ENCODE data around the gene ZMYND10. TPM values are rescaled to one million over a fixed set of nuclear protein-coding genes. Genes with fewer than 3 reads are reported as not detected.
A peak's percentile ranks its signal among the peaks of the same experiment; 100 is the strongest.

Gene ZMYND10
- total RNA-seq, 2 donors from 2014 or later = 0.22 to 1.4 TPM

GRCh38 chr3:50374363-50375257 is 29.1 kb upstream of the ZMYND10 start:
- no peaks in the 10 kb centered on the region for H3K27me3 ChIP-seq (ENCODE audit: control insufficient read depth, insufficient read depth, low read length, poor library complexity, severe bottlenecking)
- H3K4me1 ChIP-seq (ENCODE audit: control insufficient read depth, insufficient read depth, low read length) = peaks cover 8% of the 10 kb centered on the region
- no peak for DNase-seq
- Mint-ChIP-seq H3K27me3 (ENCODE audit: insufficient read depth) (no peaks in the 10 kb centered on the region), H3K4me1 (peaks cover 10% of the 10 kb centered on the region), H3K36me3 (ENCODE audit: low read depth) (no peaks in the 10 kb centered on the region), H3K27ac (no peak overlapping the region), H3K4me3 (no peak overlapping the region), H3K9me3 (no peaks in the 10 kb centered on the region)
- 73 to 86% methylated on average over 7 to 22 of the region's 22 CpGs for WGBS, 2 experiments (ENCODE audit: insufficient coverage in 1 of 2, insufficient read length in 1 of 2)
- H3K4me3 ChIP-seq (ENCODE audit: low read length) = no peak overlapping the region
- TF ChIP-seq CTCF (conservative IDR thresholded peaks at IDR 0.05) = no peak
- H3K36me3 ChIP-seq (ENCODE audit: control insufficient read depth, insufficient read depth, low read length) = no peaks in the 10 kb centered on the region
- H3K9me3 ChIP-seq (ENCODE audit: control insufficient read depth, low read length) = no peaks in the 10 kb centered on the region
- H3K9ac ChIP-seq (ENCODE audit: extremely low read depth, low read length, poor library complexity, severe bottlenecking) = no peak overlapping the region
- H3K27ac ChIP-seq (ENCODE audit: low read depth, low read length) = peak overlapping the region; percentile 63

GRCh38 chr3:50373146-50374051 is 27.9 kb upstream of the ZMYND10 start:
- Mint-ChIP-seq H3K4me3 (no peak overlapping the region), H3K4me1 (peaks cover 10% of the 10 kb centered on the region), H3K36me3 (ENCODE audit: low read depth) (no peaks in the 10 kb centered on the region), H3K27me3 (ENCODE audit: insufficient read depth) (no peaks in the 10 kb centered on the region), H3K9me3 (no peaks in the 10 kb centered on the region), H3K27ac (no peak overlapping the region)
- Histone ChIP-seq H3K27ac (ENCODE audit: low read depth, low read length) (peak overlapping the region; percentile 38), H3K9me3 (ENCODE audit: control insufficient read depth, low read length) (no peaks in the 10 kb centered on the region), H3K9ac (ENCODE audit: extremely low read depth, low read length, poor library complexity, severe bottlenecking) (no peak overlapping the region), H3K4me3 (ENCODE audit: low read length) (no peak overlapping the region), H3K4me1 (ENCODE audit: control insufficient read depth, insufficient read depth, low read length) (peaks cover 8% of the 10 kb centered on the region), H3K27me3 (ENCODE audit: control insufficient read depth, insufficient read depth, low read length, poor library complexity, severe bottlenecking) (no peaks in the 10 kb centered on the region), H3K36me3 (ENCODE audit: control insufficient read depth, insufficient read depth, low read length) (no peaks in the 10 kb centered on the region)
- 54 to 67% methylated on average over 5 to 12 of the region's 12 CpGs for WGBS, 2 experiments (ENCODE audit: insufficient coverage in 1 of 2, insufficient read length in 1 of 2)
- DNase-seq = peak; percentile 66
- TF ChIP-seq CTCF (conservative IDR thresholded peaks at IDR 0.05) = no peak

- no peaks in the 10 kb centered on the region for H3K9me3 Mint-ChIP-seq
- peak; percentile 19 for TF ChIP-seq CTCF (conservative IDR thresholded peaks at IDR 0.05)
- Histone ChIP-seq H3K4me3 (ENCODE audit: low read length) (no peak overlapping the region), H3K36me3 (ENCODE audit: control insufficient read depth, insufficient read depth, low read length) (no peaks in the 10 kb centered on the region), H3K9me3 (ENCODE audit: control insufficient read depth, low read length) (no peaks in the 10 kb centered on the region), H3K4me1 (ENCODE audit: control insufficient read depth, insufficient read depth, low read length) (peaks cover 8% of the 10 kb centered on the region), H3K27ac (ENCODE audit: low read depth, low read length) (peak overlapping the region; percentile 38), H3K27me3 (ENCODE audit: control insufficient read depth, insufficient read depth, low read length, poor library complexity, severe bottlenecking) (no peaks in the 10 kb centered on the region), H3K9ac (ENCODE audit: extremely low read depth, low read length, poor library complexity, severe bottlenecking) (no peak overlapping the region)
- H3K36me3 Mint-ChIP-seq (ENCODE audit: low read depth) = no peaks in the 10 kb centered on the region
- no peak overlapping the region for H3K27ac Mint-ChIP-seq
- H3K27me3 Mint-ChIP-seq (ENCODE audit: insufficient read depth) = no peaks in the 10 kb centered on the region
- H3K4me3 Mint-ChIP-seq = no peak overlapping the region
- no peak for DNase-seq
- peaks cover 10% of the 10 kb centered on the region for H3K4me1 Mint-ChIP-seq
- WGBS, 2 experiments (ENCODE audit: insufficient coverage in 1 of 2, insufficient read length in 1 of 2) = 85 to 89% methylated on average over 8 of the region's 8 CpGs
These were observed 26.8 kb upstream of the ZMYND10 start for GRCh38 chr3:50372349-50372748.
